K562 (cell line): ENCODE results near the gene PPP1R15A. TPM values are rescaled to one million over a fixed set of nuclear protein-coding genes. Genes with fewer than 3 reads are reported as not detected.

ENCODE experiments used
- ATF7 ChIP-seq: fragments of 450-650 bp; IDR thresholded peaks from 2 replicates; pipeline ENCODE4 v1.7.1; 2014; ENCODE audit warnings: mild to moderate bottlenecking, moderate library complexity
- FUS ChIP-seq: fragments of 200-400 bp; formaldehyde crosslinking; optimal IDR thresholded peaks from 2 replicates; pipeline ENCODE3; 2017; ENCODE audit warnings: low read depth, low read length
- HDAC1 ChIP-seq, 2 experiments: fragments of 450-650 bp; IDR thresholded peaks; 2 replicates each; pipeline ENCODE4 v1.6.1; 2016 to 2017; ENCODE audit warnings: inconsistent platforms in 1 of 2, mild to moderate bottlenecking in 1 of 2, moderate library complexity in 1 of 2
- HDAC3 ChIP-seq: fragments of 450-650 bp; IDR thresholded peaks from 2 replicates; pipeline ENCODE4 v1.6.1; 2018; ENCODE audit warnings: borderline replicate concordance, mild to moderate bottlenecking, moderate library complexity; ENCODE audit not compliant: partially characterized antibody
- HDGF ChIP-seq: fragments of 450-650 bp; IDR thresholded peaks from 2 replicates; pipeline ENCODE4 v1.6.1; 2016
- MCM5 ChIP-seq: fragments of 450-650 bp; IDR thresholded peaks from 2 replicates; pipeline ENCODE4 v1.6.1; 2016; ENCODE audit warnings: low read depth
- MEIS2 ChIP-seq: fragments of 450-650 bp; IDR thresholded peaks from 2 replicates; pipeline ENCODE4 v1.6.1; 2014; ENCODE audit warnings: mild to moderate bottlenecking; ENCODE audit not compliant: partially characterized antibody
- MTA3 ChIP-seq: fragments of 450-650 bp; formaldehyde crosslinking; IDR thresholded peaks from 2 replicates; pipeline ENCODE4 v1.6.1; 2017; ENCODE audit warnings: mild to moderate bottlenecking, borderline replicate concordance
- NELFE ChIP-seq: IDR thresholded peaks from 2 replicates; pipeline ENCODE4 v1.6.1; 2011; ENCODE audit warnings: mild to moderate bottlenecking; ENCODE audit not compliant: insufficient read depth, insufficient read length
- NFATC3 ChIP-seq: fragments of 450-650 bp; IDR thresholded peaks from 2 replicates; pipeline ENCODE4 v1.6.1; 2017; ENCODE audit warnings: mild to moderate bottlenecking
- POLR2B ChIP-seq: fragments of 450-650 bp; IDR thresholded peaks from 2 replicates; pipeline ENCODE4 v1.6.1; 2018; ENCODE audit warnings: low read depth; ENCODE audit not compliant: partially characterized antibody
- SREBF1 ChIP-seq: fragments of 150-350 bp; IDR thresholded peaks from 2 replicates; pipeline ENCODE4 v1.6.1; 2014; ENCODE audit warnings: antibody characterized with exemption, low read depth, low read length, borderline replicate concordance
- TGIF2 ChIP-seq: sonication (generic); formaldehyde crosslinking; IDR thresholded peaks from 2 replicates; pipeline ENCODE4 v1.8.1; 2022; ENCODE audit warnings: mild to moderate bottlenecking, missing genetic modification reagents, moderate library complexity
- ZNF584 ChIP-seq: fragments of 200-800 bp; sonication (Bioruptor generic); IDR thresholded peaks from 2 replicates; pipeline ENCODE4 v1.6.1; 2016; ENCODE audit warnings: low read depth, mild to moderate bottlenecking, missing genetic modification characterization, missing compliant biosample characterization
- ZNF695 ChIP-seq: fragments of 450-650 bp; formaldehyde crosslinking; IDR thresholded peaks from 2 replicates; pipeline ENCODE4 v1.4.0; 2020; ENCODE audit warnings: mild to moderate bottlenecking, moderate library complexity
- ZNF75A ChIP-seq: fragments of 450-650 bp; formaldehyde crosslinking; IDR thresholded peaks from 2 replicates; pipeline ENCODE4 v1.4.0; 2020; ENCODE audit warnings: mild to moderate bottlenecking
- polyA plus RNA-seq, 8 experiments: library from polyadenylated mRNA; depleted of rRNA in 4 of 8; stranded (reverse) in 5 of 8; unstranded in 3 of 8; fragments of >200 nt; fragmentation: Nextera tagmentation in 2 of 8; fragmentation: Illumina TruSeq in 1 of 8; extraction: Ambion mirVana in 2 of 8; extraction: Trizol in 1 of 8; gene quantifications; 2 replicates each; pipeline versions ENCODE4 v1.2.1 to v1.2.3, GENCODE V29; 2011 to 2014; ENCODE audit warnings: inconsistent platforms in 1 of 8, missing spikeins in 1 of 8
- total RNA-seq, 7 experiments: library from RNA; depleted of rRNA in 6 of 7; stranded (reverse); fragments of >200 nt in 6 of 7; fragmentation: Illumina TruSeq in 2 of 7; extraction: Trizol in 2 of 7; gene quantifications; 2 replicates each; pipeline versions ENCODE4 v1.2.1 to v1.2.3, GENCODE V29; 2011 to 2021; ENCODE audit warnings: low replicate concordance in 1 of 7
- TF ChIP-seq, protein P1 (sequence below): fragments of 450-650 bp; IDR thresholded peaks from 2 replicates; pipeline ENCODE4 v1.6.1; 2018; ENCODE audit warnings: mild to moderate bottlenecking, low read depth; ENCODE audit not compliant: partially characterized antibody
- TF ChIP-seq, protein P2 (sequence below): fragments of 250-450 bp; sonication (Bioruptor Pico); IDR thresholded peaks from 2 replicates; pipeline ENCODE4 v1.8.0; 2021; ENCODE audit warnings: moderate library complexity, mild to moderate bottlenecking, inconsistent platforms
- TF ChIP-seq, protein P3 (sequence below), 2 experiments: fragments of 450-650 bp in 1 of 2; sonication (generic) in 1 of 2; formaldehyde crosslinking; conservative IDR thresholded peaks; 2 replicates each; pipeline versions ENCODE4 v1.4.0 to v1.8.1; 2020 to 2022; ENCODE audit warnings: mild to moderate bottlenecking in 1 of 2, missing genetic modification reagents in 1 of 2
- TF ChIP-seq, protein P4 (sequence below): fragments of 250-450 bp; sonication (Bioruptor Pico); IDR thresholded peaks from 2 replicates; pipeline ENCODE4 v1.5.0; 2021; ENCODE audit warnings: mild to moderate bottlenecking, moderate library complexity
- TF ChIP-seq, protein P5 (sequence below): fragments of 250-450 bp; sonication (Bioruptor Pico); IDR thresholded peaks from 2 replicates; pipeline ENCODE4 v1.5.0; 2021

The PPP1R15A gene
- total and polyA plus RNA-seq, 9 of the 15 experiments (the other 6 are each of a cell fraction or from before 2014, with no cell fraction given), result 0.42 to 73.7 (median 44.0) TPM

DNA sequence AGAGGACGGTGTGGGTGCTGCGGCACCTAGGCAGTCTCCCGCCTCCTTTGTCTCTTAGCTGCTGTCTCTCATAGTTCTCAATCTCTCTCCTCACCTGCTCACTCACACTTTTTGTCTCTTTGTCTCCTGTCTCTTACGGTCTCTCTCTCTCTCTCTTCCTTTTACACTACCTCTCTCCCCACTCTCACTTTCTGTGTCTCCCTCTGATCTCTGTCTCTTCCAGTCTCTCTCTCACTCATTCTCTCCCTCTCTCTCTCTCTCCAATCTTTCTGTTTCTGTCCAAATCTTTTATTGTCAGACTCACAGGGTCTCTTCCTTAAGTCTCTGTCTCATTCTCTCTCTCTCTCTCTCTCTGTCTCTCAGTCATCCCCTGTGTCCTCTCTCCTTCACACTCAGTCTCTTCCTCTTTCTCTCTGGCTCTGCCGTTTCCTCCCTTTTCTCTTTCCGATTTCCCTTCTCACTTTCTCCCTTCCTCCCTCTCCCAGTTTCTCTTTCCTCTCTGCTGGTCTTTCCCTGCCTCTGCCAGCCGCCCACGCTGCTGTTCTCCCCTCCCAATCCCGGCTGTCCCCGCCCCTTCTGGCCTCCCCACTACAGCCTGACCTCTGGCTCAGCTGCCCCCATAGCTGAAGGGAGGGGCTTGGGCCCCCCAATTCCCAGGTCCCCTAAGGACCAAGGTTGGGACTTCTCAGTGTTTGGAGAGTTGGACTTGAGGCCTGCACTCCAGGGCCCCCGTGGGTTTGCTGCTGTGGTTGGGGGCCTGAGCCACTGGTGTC, 3.9 kb upstream of the PPP1R15A start, which contains the start of gene PLEKHA4 (continued):
- TF ChIP-seq, protein P1, sequence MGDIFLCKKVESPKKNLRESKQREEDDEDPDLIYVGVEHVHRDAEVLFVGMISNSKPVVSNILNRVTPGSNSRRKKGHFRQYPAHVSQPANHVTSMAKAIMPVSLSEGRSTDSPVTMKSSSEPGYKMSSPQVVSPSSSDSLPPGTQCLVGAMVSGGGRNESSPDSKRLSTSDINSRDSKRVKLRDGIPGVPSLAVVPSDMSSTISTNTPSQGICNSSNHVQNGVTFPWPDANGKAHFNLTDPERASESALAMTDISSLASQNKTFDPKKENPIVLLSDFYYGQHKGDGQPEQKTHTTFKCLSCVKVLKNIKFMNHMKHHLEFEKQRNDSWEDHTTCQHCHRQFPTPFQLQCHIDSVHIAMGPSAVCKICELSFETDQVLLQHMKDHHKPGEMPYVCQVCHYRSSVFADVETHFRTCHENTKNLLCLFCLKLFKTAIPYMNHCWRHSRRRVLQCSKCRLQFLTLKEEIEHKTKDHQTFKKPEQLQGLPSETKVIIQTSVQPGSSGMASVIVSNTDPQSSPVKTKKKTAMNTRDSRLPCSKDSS, result peak; percentile 44
- TF ChIP-seq, protein P2, sequence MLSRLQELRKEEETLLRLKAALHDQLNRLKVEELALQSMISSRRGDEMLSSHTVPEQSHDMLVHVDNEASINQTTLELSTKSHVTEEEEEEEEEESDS (CRISPR knock-in tag), result no peak
- TF ChIP-seq, protein P3, sequence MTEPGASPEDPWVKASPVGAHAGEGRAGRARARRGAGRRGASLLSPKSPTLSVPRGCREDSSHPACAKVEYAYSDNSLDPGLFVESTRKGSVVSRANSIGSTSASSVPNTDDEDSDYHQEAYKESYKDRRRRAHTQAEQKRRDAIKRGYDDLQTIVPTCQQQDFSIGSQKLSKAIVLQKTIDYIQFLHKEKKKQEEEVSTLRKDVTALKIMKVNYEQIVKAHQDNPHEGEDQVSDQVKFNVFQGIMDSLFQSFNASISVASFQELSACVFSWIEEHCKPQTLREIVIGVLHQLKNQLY (CRISPR knock-in tag; conservative IDR thresholded peaks at IDR 0.05), result no peak
- TF ChIP-seq ATF7 (no peak), POLR2B (peak; percentile 58), MCM5 (peak; percentile 56; the same call in 1 of the 2 replicates), HDAC3 (no peak), ZNF75A (no peak), NELFE (no peak), HDGF (peak; percentile 94; the same call in 1 of the 2 replicates), TGIF2 (CRISPR knock-in tag) (no peak), FUS (no peak), ZNF695 (no peak), NFATC3 (peak; percentile 68; the same call in 1 of the 2 replicates), MEIS2 (no peak), MTA3 (0 out of 2 replicates have a peak, but pooled peaks have one; percentile 4), SREBF1 (no peak), HDAC1 (IDR thresholded peaks at IDR 0.05) (peak in 1 of 2 experiments; percentile 87; a peak in 2 of 4 replicates), ZNF584 (no peak)
- TF ChIP-seq, protein P4, sequence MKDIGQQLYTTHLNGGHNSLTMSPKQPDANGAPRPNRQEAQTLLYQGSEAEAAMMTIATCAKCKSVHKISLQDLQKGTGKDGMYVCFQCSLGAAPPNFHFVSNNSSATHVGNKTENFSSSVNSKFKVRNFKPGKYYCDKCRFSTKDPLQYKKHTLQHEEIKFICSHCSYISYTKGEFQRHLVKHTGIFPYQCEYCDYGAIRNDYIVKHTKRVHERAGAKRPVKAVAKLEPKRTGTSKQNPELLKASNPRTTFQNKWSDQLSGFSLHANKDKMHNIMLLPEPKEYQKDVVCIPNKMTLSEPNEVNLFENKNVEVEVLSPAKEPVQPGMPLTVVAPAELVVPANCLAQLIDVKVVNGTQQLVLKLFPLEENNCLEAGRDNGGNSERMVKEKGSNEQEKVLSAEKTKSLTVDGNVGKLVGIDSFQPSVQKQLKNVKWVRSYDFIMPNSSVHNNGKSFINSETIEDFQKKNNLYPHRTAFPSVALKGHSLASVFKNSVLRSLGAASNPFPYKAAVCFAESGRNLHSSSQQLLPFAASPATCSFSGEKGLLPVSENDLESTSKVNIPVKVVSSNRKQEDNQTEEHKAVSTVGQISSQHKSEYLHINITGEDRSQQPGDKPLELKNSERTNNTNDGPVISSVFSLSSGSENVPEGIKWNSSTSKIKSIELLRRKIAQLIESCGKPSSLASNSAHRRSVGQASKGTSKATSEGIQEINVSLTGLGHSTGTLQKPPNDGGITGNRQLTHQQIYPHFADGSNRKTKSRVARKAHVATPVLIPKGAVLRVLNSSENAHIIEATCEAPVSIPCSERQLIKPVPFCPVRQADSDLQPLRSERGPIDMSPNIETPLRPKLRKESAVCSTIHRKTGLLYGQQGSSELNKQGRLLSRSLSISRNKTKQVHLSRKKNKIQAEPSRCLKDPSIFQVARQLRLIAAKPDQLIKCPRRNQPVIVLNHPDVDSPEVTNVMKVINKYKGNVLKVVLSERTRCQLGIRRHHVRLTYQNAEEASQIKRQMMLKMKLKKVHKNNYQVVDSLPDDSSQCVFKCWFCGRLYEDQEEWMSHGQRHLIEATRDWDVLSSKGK (CRISPR knock-in tag), result no peak
- TF ChIP-seq, protein P5, sequence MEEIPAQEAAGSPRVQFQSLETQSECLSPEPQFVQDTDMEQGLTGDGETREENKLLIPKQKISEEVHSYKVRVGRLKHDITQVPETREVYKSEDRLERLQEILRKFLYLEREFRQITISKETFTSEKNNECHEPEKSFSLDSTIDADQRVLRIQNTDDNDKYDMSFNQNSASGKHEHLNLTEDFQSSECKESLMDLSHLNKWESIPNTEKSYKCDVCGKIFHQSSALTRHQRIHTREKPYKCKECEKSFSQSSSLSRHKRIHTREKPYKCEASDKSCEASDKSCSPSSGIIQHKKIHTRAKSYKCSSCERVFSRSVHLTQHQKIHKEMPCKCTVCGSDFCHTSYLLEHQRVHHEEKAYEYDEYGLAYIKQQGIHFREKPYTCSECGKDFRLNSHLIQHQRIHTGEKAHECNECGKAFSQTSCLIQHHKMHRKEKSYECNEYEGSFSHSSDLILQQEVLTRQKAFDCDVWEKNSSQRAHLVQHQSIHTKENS (CRISPR knock-in tag), result no peak
